Endothelial cell of umbilical vein (primary cell): ENCODE measurements around the gene ZNF581. TPM values are rescaled to one million over a fixed set of nuclear protein-coding genes. Genes with fewer than 3 reads are reported as not detected.

Experiments
- BruUV-seq: library from RNA; stranded (reverse); fragments of 400-500 nt; replicated peaks from 2 replicates; lab custom pipeline; 2021; lab: Mats Ljungman, UMichigan
- CTCF ChIA-PET: fragments of 300-600, 350-600 bp; sonication (Branson Sonifier 250); formaldehyde crosslinking; loops from one replicate; lab custom pipeline; 2021; ENCODE audit warnings: antibody characterized with exemption, inconsistent platforms; lab: Charles Lee
- POLR2A ChIA-PET: fragments of 300-600, 350-600 bp; sonication (Branson Sonifier 250); formaldehyde crosslinking; loops from one replicate; lab custom pipeline; 2021; ENCODE audit warnings: antibody characterized with exemption, inconsistent platforms; lab: Charles Lee
- DNase-seq: peaks from one replicate; pipeline ENCODE4 v3.0.0-alpha.2; 2011; ENCODE audit warnings: low read depth, low spot score
- FAIRE-seq: peaks from 2 replicates; lab custom pipeline; 2011; peaks lifted over from hg19 to GRCh38; lab: Jason Lieb, UNC
- H2AFZ ChIP-seq: 2 replicates; pipeline ENCODE4 v1.6.0; 2012; ENCODE audit warnings: low read depth, low read length, control low read depth, inconsistent platforms
- H3K27ac ChIP-seq: 2 replicates; pipeline ENCODE4 v1.5.1; 2011; ENCODE audit warnings: low read depth, mild to moderate bottlenecking, control low read depth, low read length, moderate library complexity; ENCODE audit not compliant: insufficient read depth
- H3K27me3 ChIP-seq, 2 experiments: 2 replicates each; pipeline versions ENCODE4 v1.6.0 to v1.6.1; 2011; ENCODE audit warnings: low read length in 2 of 2, mixed read lengths in 1 of 2; ENCODE audit not compliant: control insufficient read depth in 2 of 2, insufficient read depth in 2 of 2
- H3K36me3 ChIP-seq, 2 experiments: 2 replicates in 1 of 2; 3 replicates in 1 of 2; pipeline ENCODE4 v1.5.1; 2011; ENCODE audit warnings: low read length in 2 of 2, mild to moderate bottlenecking in 1 of 2, moderate library complexity in 1 of 2; ENCODE audit not compliant: control insufficient read depth in 2 of 2, insufficient read depth in 2 of 2; ENCODE audit errors: extremely low read depth in 1 of 2
- H3K4me1 ChIP-seq: 3 replicates; pipeline ENCODE4 v1.5.1; 2011; ENCODE audit warnings: mild to moderate bottlenecking, low read length; ENCODE audit not compliant: control insufficient read depth, insufficient read depth; ENCODE audit errors: extremely low read depth
- H3K4me2 ChIP-seq: 2 replicates; pipeline ENCODE4 v1.6.1; 2011; ENCODE audit warnings: low read length, control low read depth, mixed read lengths; ENCODE audit not compliant: insufficient read depth
- H3K4me3 ChIP-seq, 3 experiments: fragments of 200-600 bp in 1 of 3; sonication (generic), shearing (Covaris generic) in 1 of 3; replicated peaks in 1 of 3; 2 replicates each; pipeline ENCODE4 v1.5.1; 2011 to 2016; ENCODE audit warnings: control low read depth in 3 of 3, low read length in 3 of 3, mild to moderate bottlenecking in 2 of 3, inconsistent platforms in 1 of 3, low read depth in 1 of 3, moderate library complexity in 1 of 3; ENCODE audit not compliant: insufficient read depth in 1 of 3
- H3K79me2 ChIP-seq: 2 replicates; pipeline ENCODE4 v1.6.0; 2012; ENCODE audit warnings: low read length, inconsistent platforms; ENCODE audit not compliant: control insufficient read depth, insufficient read depth
- H3K9ac ChIP-seq: replicated peaks from 2 replicates; pipeline ENCODE3; 2011; ENCODE audit warnings: low read length, control low read depth; ENCODE audit not compliant: insufficient read depth; ENCODE audit errors: extremely low read depth
- H3K9me1 ChIP-seq: replicated peaks from 3 replicates; pipeline ENCODE4 v1.6.0; 2011; ENCODE audit warnings: mild to moderate bottlenecking, low read length; ENCODE audit not compliant: control insufficient read depth, insufficient read depth; ENCODE audit errors: extremely low read depth
- H3K9me3 ChIP-seq: replicated peaks from 2 replicates; pipeline ENCODE4 v1.5.1; 2012; ENCODE audit warnings: low read length, inconsistent platforms; ENCODE audit not compliant: control insufficient read depth, insufficient read depth
- H4K20me1 ChIP-seq: replicated peaks from 2 replicates; pipeline ENCODE3; 2011; ENCODE audit warnings: mild to moderate bottlenecking, low read length; ENCODE audit not compliant: control insufficient read depth, insufficient read depth; ENCODE audit errors: extremely low read depth
- CTCF ChIP-seq, 2 donors: IDR thresholded peaks; 1 replicate in 1 of 2; 2 replicates in 1 of 2; pipeline ENCODE4 v1.5.1; 2011; ENCODE audit warnings: low read length in 2 of 2, mild to moderate bottlenecking in 2 of 2, moderate library complexity in 2 of 2, control low read depth in 1 of 2, inconsistent platforms in 1 of 2, low read depth in 1 of 2; ENCODE audit not compliant: insufficient read depth in 1 of 2; ENCODE audit errors: extremely low read depth in 1 of 2
- EZH2 ChIP-seq: IDR thresholded peaks from 2 replicates; pipeline ENCODE4 v1.6.1; 2012; ENCODE audit warnings: borderline replicate concordance, low read depth, mild to moderate bottlenecking, moderate library complexity, low read length, inconsistent platforms; ENCODE audit not compliant: severe bottlenecking
- FOS ChIP-seq: IDR thresholded peaks from 2 replicates; pipeline ENCODE4 v1.6.1; 2011; ENCODE audit warnings: mild to moderate bottlenecking, low read length, moderate library complexity, borderline replicate concordance; ENCODE audit not compliant: insufficient read depth
- GATA2 ChIP-seq: IDR thresholded peaks from 2 replicates; pipeline ENCODE4 v1.7.0; 2011; ENCODE audit warnings: low read depth, mild to moderate bottlenecking, moderate library complexity, mixed read lengths, low read length; ENCODE audit not compliant: insufficient read length, insufficient read depth
- MAX ChIP-seq: IDR thresholded peaks from 2 replicates; pipeline ENCODE4 v1.6.1; 2011; ENCODE audit not compliant: insufficient read depth, insufficient read length
- POLR2A ChIP-seq: IDR thresholded peaks from 2 replicates; pipeline ENCODE4 v1.6.1; 2012; ENCODE audit warnings: low read depth, mild to moderate bottlenecking, control low read depth, low read length
- POLR2AphosphoS5 ChIP-seq: IDR thresholded peaks from 2 replicates; pipeline ENCODE4 v1.6.1; 2012; ENCODE audit warnings: low read depth, mild to moderate bottlenecking, control low read depth, low read length, moderate library complexity; ENCODE audit not compliant: insufficient read depth
- dilution Hi-C: fragments of 300-500 bp; cut with MboI; formaldehyde crosslinking; loops from one replicate; pipeline ENCODE4 v1.15.0; 2019; ENCODE audit warnings: low sequenced_read_pairs; ENCODE audit not compliant: extremely low pct_ligation_motif_present
- intact Hi-C: fragments of 100-400 bp; cut with micrococcal nuclease; formaldehyde crosslinking; loops from one replicate; pipeline ENCODE4 v1.10.0; 2022
- polyA plus RNA-seq, 4 experiments: library from polyadenylated mRNA; depleted of rRNA in 3 of 4; stranded (reverse) in 3 of 4; unstranded in 1 of 4; fragments of >200 nt; gene quantifications; 2 replicates each; pipeline versions ENCODE4 v1.2.1 to v1.2.3, GENCODE V29; 2011 to 2012; ENCODE audit warnings: missing spikeins in 1 of 4
- total RNA-seq: library from RNA; stranded (reverse); gene quantifications from 2 replicates; pipeline ENCODE4 v1.2.3, GENCODE V29; 2021

The ZNF581 gene
- total and polyA plus RNA-seq, 2 donors (not counting 3 experiments of a cell fraction or from before 2014, with no cell fraction given) = 31.4 to 32.3 TPM

GRCh38 chr19:55652311-55653128 lies 9.1 kb downstream of the ZNF581 start:
- DNase-seq (no peak), FAIRE-seq (no peak)
- peaks cover 24% of the 10 kb centered on the region for H3K4me1 ChIP-seq
- H4K20me1 ChIP-seq = peaks cover 6% of the 10 kb centered on the region
- H3K79me2 ChIP-seq = peaks cover 25% of the 10 kb centered on the region
- H3K4me2 ChIP-seq = no peak overlapping the region
- no peaks in the 10 kb centered on the region for H3K9me3 ChIP-seq
- no peak for TF ChIP-seq GATA2
- no peak for TF ChIP-seq FOS
- no peak for TF ChIP-seq POLR2AphosphoS5
- dilution Hi-C loops = no loop called here
- intact Hi-C loops = loop anchor here (1.0 to 10.0 kb wide), 5 partner anchors 12 to 1188 kb away; partner anchors contain the start of genes KMT5C, LENG9 and ZNF787
- POLR2A ChIA-PET = no interaction called here
- H3K9ac ChIP-seq = no peak overlapping the region
- H3K9me1 ChIP-seq = no peaks in the 10 kb centered on the region
- CTCF ChIA-PET = interaction anchor here (0.7 to 1.6 kb wide), 5 partner anchors 10 to 138 kb away, joined by 3 to 28 read pairs (median 5); no protein-coding TSS in a partner anchor
- no peaks in the 10 kb centered on the region for H3K27me3 ChIP-seq
- no peak overlapping the region for H3K4me3 ChIP-seq
- H3K36me3 ChIP-seq = peaks cover 0 to 1% of the 10 kb centered on the region in 2 experiments
- H3K27ac ChIP-seq = no peak overlapping the region
- H2AFZ ChIP-seq = no peak overlapping the region
- no TSS peak for BruUV-seq

DNA sequence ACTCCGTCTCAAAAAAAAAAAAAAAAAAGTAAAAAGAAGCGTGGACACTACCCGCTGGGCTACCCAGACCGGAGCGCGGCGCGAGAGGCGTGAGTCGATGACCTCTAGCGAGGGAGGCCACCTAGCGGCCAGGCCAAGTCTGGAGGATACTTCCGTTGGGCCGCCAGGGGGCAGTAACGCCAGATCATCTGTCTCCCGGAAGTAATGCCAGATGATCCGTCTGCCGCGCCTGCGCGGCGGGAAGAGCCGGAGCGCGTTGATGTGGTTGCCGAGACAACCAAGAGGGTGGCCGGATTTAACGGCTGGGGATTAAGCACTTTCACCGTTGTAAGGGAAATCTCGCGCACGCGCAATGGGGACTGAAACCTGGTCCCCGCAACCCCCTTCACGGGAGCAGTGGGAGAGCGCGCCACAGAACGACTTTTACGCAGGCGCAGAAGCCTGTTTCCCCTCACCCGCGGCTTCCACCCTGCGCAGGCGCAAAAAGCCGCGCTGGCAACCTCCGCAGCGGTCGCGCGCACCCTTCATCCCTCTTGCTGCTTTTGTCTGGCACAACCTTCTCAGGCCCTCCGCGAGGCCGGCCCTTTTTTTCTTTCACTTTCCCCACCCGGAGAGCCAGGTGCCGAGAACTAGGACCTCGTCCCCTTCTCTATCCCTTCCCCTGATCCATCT lies 10.3 kb downstream of the ZNF581 start:
- POLR2A ChIA-PET = interaction anchor here (0.7 to 1.2 kb wide), 6 partner anchors 12 to 680 kb away, joined by 3 to 7 read pairs (median 4); partner anchors contain the start of genes FIZ1 and ZNF865

More for the DNA sequence above, 10.3 kb downstream of the ZNF581 start:
- Histone ChIP-seq H3K4me1 (peaks cover 26% of the 10 kb centered on the region), H3K9me1 (no peaks in the 10 kb centered on the region), H3K27ac (peak overlapping the region; percentile 99), H3K79me2 (peaks cover 38% of the 10 kb centered on the region), H3K9me3 (no peaks in the 10 kb centered on the region), H4K20me1 (peaks cover 12% of the 10 kb centered on the region), H3K4me2 (peak overlapping the region; percentile 85), H3K36me3 (peaks cover 0 to 1% of the 10 kb centered on the region in 2 experiments), H3K4me3 (peak overlapping the region; percentile 17 to 98 (median 89)), H3K27me3 (no peaks in the 10 kb centered on the region), H2AFZ (peak overlapping the region; percentile 58), H3K9ac (peak overlapping the region; percentile 100)
- peak; percentile 73 for TF ChIP-seq POLR2AphosphoS5
- no peak for TF ChIP-seq EZH2
- peak; percentile 21 for TF ChIP-seq MAX
- TF ChIP-seq CTCF (IDR thresholded peaks at IDR 0.05; ENCODE audit: extremely low read depth in 1 of 2, insufficient read depth in 1 of 2, low read depth in 1 of 2, low read length in 2 of 2) = peak; percentile 100
- peak; percentile 79 for TF ChIP-seq POLR2A
- DNase-seq = peak; percentile 99
- dilution Hi-C loops (no loop called here), intact Hi-C loops (loop anchor here (1.0 to 10.0 kb wide), 7 partner anchors 13 to 1189 kb away; partner anchors contain the start of genes EPN1, KMT5C, LENG9 and ZNF524)
- TSS peak; percentile 66 for BruUV-seq
- CTCF ChIA-PET = interaction anchor here (0.7 to 1.6 kb wide), 19 partner anchors 12 to 186 kb away, joined by 3 to 28 read pairs (median 4); partner anchors contain the start of genes FIZ1 and ZNF524
- no peak for FAIRE-seq
